Measurements from ENCODE around the gene AHNAK.

The AHNAK gene

GRCh38 chr11:62399172-62399877 is 147.3 kb downstream of the AHNAK start:
- no peak for TF ChIP-seq CTCF (IDR thresholded peaks at IDR 0.05)

- no peak for TF ChIP-seq CTCF (IDR thresholded peaks at IDR 0.05)
These were observed 148.3 kb downstream of the AHNAK start for GRCh38 chr11:62398011-62398994.

- no peak for TF ChIP-seq CTCF (IDR thresholded peaks at IDR 0.05)
These were observed 150.6 kb downstream of the AHNAK start for GRCh38 chr11:62395885-62396551.

- peak; percentile 74 for TF ChIP-seq CTCF (IDR thresholded peaks at IDR 0.05)
These were observed 151.6 kb downstream of the AHNAK start for GRCh38 chr11:62394825-62395538.

- no peak for TF ChIP-seq CTCF (IDR thresholded peaks at IDR 0.05)
These were observed 152.9 kb downstream of the AHNAK start for GRCh38 chr11:62393735-62394134.

GRCh38 chr11:62393061-62393611 is 153.5 kb downstream of the AHNAK start:
- TF ChIP-seq CTCF (IDR thresholded peaks at IDR 0.05), result peak; percentile 42; the same call in 1 of the 2 replicates
